Tibial nerve (tissue), 4 donors: ENCODE data around the gene MBLAC2. TPM values are rescaled to one million over a fixed set of nuclear protein-coding genes. Genes with fewer than 3 reads are reported as not detected.

Source experiments
- DNase-seq, 2 donors: peaks; one replicate each; pipeline ENCODE4 v3.0.0-alpha.2; 2019; ENCODE audit warnings: low spot score in 2 of 2
- H3K27ac ChIP-seq, 4 donors: fragments of 200-600 bp; sonication (generic) in 3 of 4; one replicate each; pipeline ENCODE4 v1.5.1; 2017 to 2019; ENCODE audit warnings: mild to moderate bottlenecking in 1 of 4
- H3K27me3 ChIP-seq, 2 donors: fragments of 200-600 bp; sonication (generic) in 1 of 2; one replicate each; pipeline versions ENCODE4 v1.5.1 to v1.6.0; 2017 to 2019
- H3K36me3 ChIP-seq, 3 donors: fragments of 200-600 bp; sonication (generic); one replicate each; pipeline ENCODE4 v1.5.1; 2018 to 2019
- H3K4me1 ChIP-seq, 4 donors: fragments of 200-600 bp; sonication (generic) in 3 of 4; one replicate each; pipeline ENCODE4 v1.5.1; 2017 to 2019
- H3K4me3 ChIP-seq, 4 donors: fragments of 200-600 bp; sonication (generic) in 3 of 4; one replicate each; pipeline ENCODE4 v1.5.1; 2017 to 2019; ENCODE audit warnings: mild to moderate bottlenecking in 1 of 4, moderate library complexity in 1 of 4
- H3K9me3 ChIP-seq, 4 donors: fragments of 200-600 bp; sonication (generic) in 3 of 4; one replicate each; pipeline ENCODE4 v1.5.1; 2017 to 2019
- CTCF ChIP-seq, 5 experiments: fragments of 200-600 bp in 3 of 5; fragments of 450-650 bp in 2 of 5; sonication (generic) in 3 of 5; IDR thresholded peaks; one replicate each; pipeline ENCODE4 v1.5.1; 2016 to 2019; ENCODE audit warnings: antibody characterized with exemption in 5 of 5, mild to moderate bottlenecking in 3 of 5, moderate library complexity in 2 of 5
- EP300 ChIP-seq, 2 donors: sonication (generic); formaldehyde crosslinking; IDR thresholded peaks; one replicate each; pipeline ENCODE4 v1.6.1; 2017; ENCODE audit warnings: antibody characterized with exemption in 2 of 2, mild to moderate bottlenecking in 1 of 2
- POLR2A ChIP-seq, 2 donors: fragments of 450-650 bp; IDR thresholded peaks; one replicate each; pipeline ENCODE4 v1.6.1; 2017; ENCODE audit warnings: antibody characterized with exemption in 2 of 2, mild to moderate bottlenecking in 2 of 2, moderate library complexity in 2 of 2
- WGBS, 2 donors: methylation state at CpG; one replicate each; pipeline ENCODE4 v1.1.5; 2018; 5-methylcytosine and 5-hydroxymethylcytosine counted together
- total RNA-seq, 4 donors: library from RNA; depleted of rRNA; stranded (reverse); fragments of >200 nt; gene quantifications; one replicate each; pipeline ENCODE4 v1.1.0, GENCODE V29; 2016

MBLAC2 gene
- total RNA-seq, 4 donors from 2014 or later: 8.2 to 10.5 (median 8.8) TPM

DNA sequence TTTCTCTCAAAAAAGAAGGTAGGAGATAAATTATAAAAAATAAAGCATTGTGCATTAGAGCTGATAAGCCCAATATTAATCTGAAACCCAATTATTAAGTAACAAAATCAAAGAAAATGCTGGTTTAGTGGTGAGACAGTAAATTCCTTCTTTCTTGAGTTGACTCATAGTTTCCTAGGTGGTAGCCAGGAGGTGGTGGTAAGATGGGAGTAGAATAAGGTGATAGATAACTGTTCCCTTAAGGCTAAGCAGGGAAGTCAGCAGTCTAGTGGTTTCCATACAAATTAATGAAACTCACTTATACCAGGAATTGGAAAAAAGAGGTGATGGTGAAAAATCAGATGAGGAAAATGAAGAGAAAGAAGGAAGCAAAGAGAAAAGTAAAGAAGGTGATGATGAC, 31.6 kb upstream of the MBLAC2 start:
- H3K4me1 ChIP-seq: no peaks in the 10 kb centered on the region
- peaks cover 0 to 4% (median 0%) of the 10 kb centered on the region in 3 donors for H3K36me3 ChIP-seq
- H3K27me3 ChIP-seq: no peaks in the 10 kb centered on the region
- no peak overlapping the region for H3K4me3 ChIP-seq
- H3K27ac ChIP-seq: no peak overlapping the region
- TF ChIP-seq POLR2A (IDR thresholded peaks at IDR 0.05) (no peak), EP300 (IDR thresholded peaks at IDR 0.05) (no peak), CTCF (IDR thresholded peaks at IDR 0.05) (no peak)
- no peak for DNase-seq
- no peaks in the 10 kb centered on the region for H3K9me3 ChIP-seq

DNA sequence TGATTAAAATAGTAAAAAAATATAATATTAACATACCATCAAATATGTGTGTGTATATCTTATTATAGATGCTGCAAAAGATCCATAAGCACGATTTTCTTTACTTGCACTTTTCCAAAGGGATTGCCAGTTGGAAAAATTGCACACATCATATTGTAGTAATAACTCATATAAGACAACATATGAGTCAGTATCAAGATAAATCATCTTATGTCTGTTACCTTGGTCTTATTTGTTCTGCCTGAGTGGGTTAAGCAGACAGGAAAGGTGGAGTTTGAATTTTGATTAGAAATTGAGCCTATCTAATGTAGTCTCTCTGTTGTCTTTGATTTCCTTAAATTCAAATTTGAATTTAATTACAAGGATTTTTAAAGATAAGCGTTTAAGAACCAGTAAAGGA, 30.2 kb upstream of the MBLAC2 start:
- Histone ChIP-seq H3K27ac (no peak overlapping the region), H3K9me3 (no peaks in the 10 kb centered on the region), H3K36me3 (peaks cover 0 to 4% (median 0%) of the 10 kb centered on the region in 3 donors), H3K4me1 (no peaks in the 10 kb centered on the region), H3K27me3 (no peaks in the 10 kb centered on the region), H3K4me3 (no peak overlapping the region)
- DNase-seq: no peak
- WGBS, 2 donors: 94 to 95% methylated on average over 2 of the region's 2 CpGs
- no peak for TF ChIP-seq POLR2A (IDR thresholded peaks at IDR 0.05)
- TF ChIP-seq EP300 (IDR thresholded peaks at IDR 0.05): no peak
- TF ChIP-seq CTCF (IDR thresholded peaks at IDR 0.05): no peak

DNA sequence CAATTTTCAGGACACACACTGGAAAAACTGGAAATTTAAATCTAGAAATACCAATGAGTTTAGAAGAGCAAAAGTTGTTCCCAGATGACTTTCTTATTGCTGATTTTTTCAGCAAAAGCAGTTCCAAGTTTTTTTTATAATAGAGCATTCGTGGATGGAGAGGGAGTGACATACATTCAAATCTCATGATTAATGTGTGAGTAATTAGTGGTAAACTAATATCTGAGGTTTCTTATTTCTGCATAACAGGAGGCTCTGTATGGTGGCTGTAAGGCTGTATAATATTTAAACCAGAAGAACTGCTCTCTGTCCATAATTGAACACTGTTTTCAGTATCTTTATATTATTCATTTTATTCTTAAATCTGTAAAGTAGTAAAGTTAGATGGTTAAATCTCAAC, 29.0 kb upstream of the MBLAC2 start:
- Histone ChIP-seq H3K27ac (no peak overlapping the region), H3K27me3 (no peaks in the 10 kb centered on the region), H3K4me1 (no peaks in the 10 kb centered on the region), H3K9me3 (no peaks in the 10 kb centered on the region), H3K36me3 (peaks cover 0 to 14% (median 0%) of the 10 kb centered on the region in 3 donors), H3K4me3 (no peak overlapping the region)
- TF ChIP-seq EP300 (IDR thresholded peaks at IDR 0.05) (no peak), CTCF (IDR thresholded peaks at IDR 0.05) (no peak), POLR2A (IDR thresholded peaks at IDR 0.05) (no peak)
- 58 to 61% methylated on average over 1 of the region's 1 CpG for WGBS, 2 donors
- DNase-seq: no peak

DNA sequence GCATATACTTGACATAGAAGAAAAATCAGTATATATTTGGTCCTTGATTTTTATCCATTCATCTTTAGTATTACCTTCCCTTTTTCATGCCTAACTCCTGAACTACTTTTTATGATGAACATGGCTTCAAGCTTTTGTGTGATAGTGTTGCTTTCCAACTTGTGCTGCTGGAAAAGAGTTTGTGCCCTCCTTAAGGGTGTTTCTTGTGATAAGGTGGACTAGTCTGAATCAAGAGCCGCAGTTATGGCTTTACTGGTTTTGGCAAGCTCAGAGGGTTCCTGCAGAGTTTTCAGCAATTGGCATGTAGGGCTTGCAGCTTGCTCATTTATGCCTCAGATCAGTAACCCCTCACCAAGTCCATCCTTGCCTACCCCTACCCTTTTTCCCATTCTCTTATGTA, 20.6 kb upstream of the MBLAC2 start:
- no peak overlapping the region for H3K27ac ChIP-seq
- TF ChIP-seq POLR2A (IDR thresholded peaks at IDR 0.05) (no peak), EP300 (IDR thresholded peaks at IDR 0.05) (no peak), CTCF (IDR thresholded peaks at IDR 0.05) (no peak)
- H3K9me3 ChIP-seq: no peaks in the 10 kb centered on the region
- H3K27me3 ChIP-seq: no peaks in the 10 kb centered on the region
- peaks cover 0 to 44% (median 0%) of the 10 kb centered on the region in 3 donors for H3K36me3 ChIP-seq
- H3K4me1 ChIP-seq: no peaks in the 10 kb centered on the region
- 92% methylated on average over 1 of the region's 1 CpG for WGBS, 2 donors
- DNase-seq: no peak
- H3K4me3 ChIP-seq: no peak overlapping the region

GRCh38 chr5:90494043-90494442, 19.5 kb upstream of the MBLAC2 start:
- Histone ChIP-seq H3K27ac (no peak overlapping the region), H3K36me3 (peaks cover 0 to 38% (median 0%) of the 10 kb centered on the region in 3 donors), H3K4me1 (no peaks in the 10 kb centered on the region), H3K9me3 (no peaks in the 10 kb centered on the region), H3K27me3 (no peaks in the 10 kb centered on the region), H3K4me3 (no peak overlapping the region)
- TF ChIP-seq EP300 (IDR thresholded peaks at IDR 0.05) (no peak), POLR2A (IDR thresholded peaks at IDR 0.05) (no peak), CTCF (IDR thresholded peaks at IDR 0.05) (no peak)
- DNase-seq: no peak
